A172 (cell line): ENCODE data around the gene OTX1. TPM values are rescaled to one million over a fixed set of nuclear protein-coding genes. Genes with fewer than 3 reads are reported as not detected.

Experiments used
- DNase-seq: peaks from one replicate; pipeline ENCODE4 v3.0.0-alpha.2; 2015; ENCODE audit warnings: low spot score
- total RNA-seq: library from RNA; depleted of rRNA; stranded (reverse); fragments of >200 nt; shearing (Covaris generic); gene quantifications from 2 replicates; pipeline ENCODE4 v1.2.3, GENCODE V29; 2014

The OTX1 gene
- total RNA-seq, 1 experiment from 2014 or later: 0.41 TPM

- DNase-seq: no peak
Observed at GRCh38 chr2:63046961-63047320, 3.7 kb upstream of the OTX1 start.

- DNase-seq: no peak
Observed at GRCh38 chr2:63047321-63048279, 3.0 kb upstream of the OTX1 start.

- no peak for DNase-seq
Observed at GRCh38 chr2:63048367-63049171, 2.1 kb upstream of the OTX1 start.

GRCh38 chr2:63049211-63049969 lies 1.2 kb upstream of the OTX1 start:
- DNase-seq: no peak

- DNase-seq: peak; percentile 32
Observed at GRCh38 chr2:63049970-63050333, 678 bp upstream of the OTX1 start.

GRCh38 chr2:63051042-63051794 lies 588 bp downstream of the OTX1 start:
- no peak for DNase-seq

GRCh38 chr2:63051795-63052333 lies 1.2 kb downstream of the OTX1 start:
- DNase-seq: no peak

GRCh38 chr2:63052411-63053080 lies 1.9 kb downstream of the OTX1 start:
- DNase-seq: no peak

- DNase-seq: no peak
Observed at GRCh38 chr2:63053081-63053888, 2.7 kb downstream of the OTX1 start.

- DNase-seq: no peak
Observed at GRCh38 chr2:63053889-63054602, 3.4 kb downstream of the OTX1 start.

GRCh38 chr2:63054841-63055225 lies 4.2 kb downstream of the OTX1 start:
- DNase-seq: no peak

GRCh38 chr2:63055226-63056106 lies 4.8 kb downstream of the OTX1 start:
- no peak for DNase-seq

- no peak for DNase-seq
Observed at GRCh38 chr2:63056107-63057050, 5.7 kb downstream of the OTX1 start.

- DNase-seq: no peak
Observed at GRCh38 chr2:63057249-63058143, 6.9 kb downstream of the OTX1 start.

- no peak for DNase-seq
Observed at GRCh38 chr2:63058144-63058920, 7.7 kb downstream of the OTX1 start.
